Thyroid gland (tissue), 4 donors: Measurements from ENCODE around the gene FCHO1.

Experiments
- CTCF ChIP-seq, 6 experiments: fragments of 200-600 bp in 3 of 6; fragments of 450-650 bp in 3 of 6; sonication (generic) in 3 of 6; IDR thresholded peaks; one replicate each; pipeline ENCODE4 v1.5.1; 2016 to 2019; ENCODE audit warnings: antibody characterized with exemption in 6 of 6, mild to moderate bottlenecking in 2 of 6, inconsistent platforms in 1 of 6, moderate library complexity in 1 of 6
- POLR2A ChIP-seq, 2 donors: fragments of 450-650 bp; IDR thresholded peaks; one replicate each; pipeline ENCODE4 v1.6.1; 2017; ENCODE audit warnings: antibody characterized with exemption in 2 of 2, mild to moderate bottlenecking in 2 of 2, moderate library complexity in 1 of 2

GRCh38 chr19:17831419-17831888 is 80.2 kb downstream of the FCHO1 start:
- TF ChIP-seq CTCF (IDR thresholded peaks at IDR 0.05) (no peak), POLR2A (IDR thresholded peaks at IDR 0.05) (no peak)
